Upper lobe of left lung (tissue), 4 donors: Measurements from ENCODE around the gene PDCD6IP.

Experiments
- EP300 ChIP-seq, 4 donors: sonication (generic); formaldehyde crosslinking; IDR thresholded peaks; one replicate each; pipeline ENCODE4 v1.5.1; 2017; ENCODE audit warnings: antibody characterized with exemption in 4 of 4, control low read depth in 2 of 4
- POLR2A ChIP-seq, 4 donors: fragments of 450-650 bp; IDR thresholded peaks; one replicate each; pipeline ENCODE4 v1.5.1; 2016 to 2017; ENCODE audit warnings: antibody characterized with exemption in 4 of 4, mild to moderate bottlenecking in 2 of 4
- POLR2AphosphoS5 ChIP-seq, 2 donors: sonication (generic); formaldehyde crosslinking; IDR thresholded peaks; one replicate each; pipeline ENCODE4 v1.5.1; 2017; ENCODE audit warnings: antibody characterized with exemption in 2 of 2
- TF ChIP-seq, protein P1 (sequence below), 6 experiments: fragments of 450-650 bp in 4 of 6; fragments of 200-600 bp in 2 of 6; sonication (generic) in 2 of 6; IDR thresholded peaks; one replicate each; pipeline ENCODE4 v1.5.1; 2016 to 2019; ENCODE audit warnings: antibody characterized with exemption in 6 of 6

DNA sequence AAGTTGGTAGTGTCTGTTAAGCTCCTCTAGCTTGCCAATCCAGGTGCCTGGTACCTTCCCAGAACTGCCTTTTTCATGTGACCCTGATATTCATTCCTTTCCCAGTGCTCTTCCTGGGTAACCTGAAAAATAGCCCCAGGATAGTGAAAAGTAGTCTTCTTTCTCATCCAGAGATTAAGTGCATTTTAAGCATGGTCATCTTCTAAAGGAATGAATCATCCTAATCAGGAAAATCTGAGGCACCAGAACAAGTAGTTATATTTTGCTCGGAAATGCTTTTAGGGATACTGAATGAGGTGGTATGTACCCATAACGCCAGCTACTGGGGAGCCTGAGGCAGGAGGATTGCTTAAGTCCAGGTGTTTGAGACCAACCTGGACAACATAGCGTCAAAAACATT lies 23.1 kb upstream of the PDCD6IP start:
- TF ChIP-seq, protein P1, sequence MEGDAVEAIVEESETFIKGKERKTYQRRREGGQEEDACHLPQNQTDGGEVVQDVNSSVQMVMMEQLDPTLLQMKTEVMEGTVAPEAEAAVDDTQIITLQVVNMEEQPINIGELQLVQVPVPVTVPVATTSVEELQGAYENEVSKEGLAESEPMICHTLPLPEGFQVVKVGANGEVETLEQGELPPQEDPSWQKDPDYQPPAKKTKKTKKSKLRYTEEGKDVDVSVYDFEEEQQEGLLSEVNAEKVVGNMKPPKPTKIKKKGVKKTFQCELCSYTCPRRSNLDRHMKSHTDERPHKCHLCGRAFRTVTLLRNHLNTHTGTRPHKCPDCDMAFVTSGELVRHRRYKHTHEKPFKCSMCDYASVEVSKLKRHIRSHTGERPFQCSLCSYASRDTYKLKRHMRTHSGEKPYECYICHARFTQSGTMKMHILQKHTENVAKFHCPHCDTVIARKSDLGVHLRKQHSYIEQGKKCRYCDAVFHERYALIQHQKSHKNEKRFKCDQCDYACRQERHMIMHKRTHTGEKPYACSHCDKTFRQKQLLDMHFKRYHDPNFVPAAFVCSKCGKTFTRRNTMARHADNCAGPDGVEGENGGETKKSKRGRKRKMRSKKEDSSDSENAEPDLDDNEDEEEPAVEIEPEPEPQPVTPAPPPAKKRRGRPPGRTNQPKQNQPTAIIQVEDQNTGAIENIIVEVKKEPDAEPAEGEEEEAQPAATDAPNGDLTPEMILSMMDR (IDR thresholded peaks at IDR 0.05), result no peak
- no peak for TF ChIP-seq POLR2A (IDR thresholded peaks at IDR 0.05)
- TF ChIP-seq POLR2AphosphoS5 (IDR thresholded peaks at IDR 0.05), result no peak
- TF ChIP-seq EP300 (IDR thresholded peaks at IDR 0.05), result no peak
